ENCODE data around the gene KDM1B.
"Not testable (repeated sequence)": the region's sequence is repeated elsewhere in the genome, so short reads cannot be mapped to it uniquely, and the experiment has no call there.

KDM1B gene

GRCh38 chr6:18207438-18207837 lies 52.2 kb downstream of the KDM1B start:
- Mint-ChIP-seq H3K4me1 (no peaks in the 10 kb centered on the region), H3K4me3 (no peak overlapping the region), H3K9me3 (no peaks in the 10 kb centered on the region), H3K27ac (no peak overlapping the region), H3K36me3 (ENCODE audit: low read depth) (peaks cover 21% of the 10 kb centered on the region), H3K27me3 (ENCODE audit: low read depth) (no peaks in the 10 kb centered on the region)
- TF ChIP-seq, protein P1, sequence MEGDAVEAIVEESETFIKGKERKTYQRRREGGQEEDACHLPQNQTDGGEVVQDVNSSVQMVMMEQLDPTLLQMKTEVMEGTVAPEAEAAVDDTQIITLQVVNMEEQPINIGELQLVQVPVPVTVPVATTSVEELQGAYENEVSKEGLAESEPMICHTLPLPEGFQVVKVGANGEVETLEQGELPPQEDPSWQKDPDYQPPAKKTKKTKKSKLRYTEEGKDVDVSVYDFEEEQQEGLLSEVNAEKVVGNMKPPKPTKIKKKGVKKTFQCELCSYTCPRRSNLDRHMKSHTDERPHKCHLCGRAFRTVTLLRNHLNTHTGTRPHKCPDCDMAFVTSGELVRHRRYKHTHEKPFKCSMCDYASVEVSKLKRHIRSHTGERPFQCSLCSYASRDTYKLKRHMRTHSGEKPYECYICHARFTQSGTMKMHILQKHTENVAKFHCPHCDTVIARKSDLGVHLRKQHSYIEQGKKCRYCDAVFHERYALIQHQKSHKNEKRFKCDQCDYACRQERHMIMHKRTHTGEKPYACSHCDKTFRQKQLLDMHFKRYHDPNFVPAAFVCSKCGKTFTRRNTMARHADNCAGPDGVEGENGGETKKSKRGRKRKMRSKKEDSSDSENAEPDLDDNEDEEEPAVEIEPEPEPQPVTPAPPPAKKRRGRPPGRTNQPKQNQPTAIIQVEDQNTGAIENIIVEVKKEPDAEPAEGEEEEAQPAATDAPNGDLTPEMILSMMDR (IDR thresholded peaks at IDR 0.05; ENCODE audit: unreplicated experiment in 3 of 3): no peak

GRCh38 chr6:18207949-18208348 lies 52.7 kb downstream of the KDM1B start:
- Mint-ChIP-seq H3K27me3 (ENCODE audit: low read depth) (no peaks in the 10 kb centered on the region), H3K4me1 (no peaks in the 10 kb centered on the region), H3K36me3 (ENCODE audit: low read depth) (peaks cover 22% of the 10 kb centered on the region), H3K9me3 (no peaks in the 10 kb centered on the region), H3K27ac (no peak overlapping the region), H3K4me3 (no peak overlapping the region)
- TF ChIP-seq, protein P1 (IDR thresholded peaks at IDR 0.05; ENCODE audit: unreplicated experiment in 3 of 3): no peak

- H3K4me3 Mint-ChIP-seq; H3K4me1 Mint-ChIP-seq; H3K9me3 Mint-ChIP-seq; H3K27ac Mint-ChIP-seq; H3K27me3 Mint-ChIP-seq (ENCODE audit: low read depth): not testable (repeated sequence)
- peaks cover 22% of the 10 kb centered on the region for H3K36me3 Mint-ChIP-seq (ENCODE audit: low read depth)
Observed at GRCh38 chr6:18208778-18209177, 53.6 kb downstream of the KDM1B start.

- no peak overlapping the region for H3K27ac Mint-ChIP-seq
- no peaks in the 10 kb centered on the region for H3K4me1 Mint-ChIP-seq
- no peak overlapping the region for H3K4me3 Mint-ChIP-seq
- TF ChIP-seq, protein P1 (IDR thresholded peaks at IDR 0.05; ENCODE audit: unreplicated experiment in 3 of 3): no peak
- peaks cover 30% of the 10 kb centered on the region for H3K36me3 Mint-ChIP-seq (ENCODE audit: low read depth)
- no peaks in the 10 kb centered on the region for H3K9me3 Mint-ChIP-seq
- no peaks in the 10 kb centered on the region for H3K27me3 Mint-ChIP-seq (ENCODE audit: low read depth)
Observed at GRCh38 chr6:18209539-18210197, 54.4 kb downstream of the KDM1B start.

- Mint-ChIP-seq H3K36me3 (ENCODE audit: low read depth) (peaks cover 34% of the 10 kb centered on the region), H3K27me3 (ENCODE audit: low read depth) (no peaks in the 10 kb centered on the region), H3K27ac (no peak overlapping the region), H3K4me1 (no peaks in the 10 kb centered on the region), H3K4me3 (no peak overlapping the region), H3K9me3 (no peaks in the 10 kb centered on the region)
- TF ChIP-seq, protein P1 (IDR thresholded peaks at IDR 0.05; ENCODE audit: unreplicated experiment in 3 of 3): no peak
Observed at GRCh38 chr6:18210707-18211106, 55.5 kb downstream of the KDM1B start.

DNA sequence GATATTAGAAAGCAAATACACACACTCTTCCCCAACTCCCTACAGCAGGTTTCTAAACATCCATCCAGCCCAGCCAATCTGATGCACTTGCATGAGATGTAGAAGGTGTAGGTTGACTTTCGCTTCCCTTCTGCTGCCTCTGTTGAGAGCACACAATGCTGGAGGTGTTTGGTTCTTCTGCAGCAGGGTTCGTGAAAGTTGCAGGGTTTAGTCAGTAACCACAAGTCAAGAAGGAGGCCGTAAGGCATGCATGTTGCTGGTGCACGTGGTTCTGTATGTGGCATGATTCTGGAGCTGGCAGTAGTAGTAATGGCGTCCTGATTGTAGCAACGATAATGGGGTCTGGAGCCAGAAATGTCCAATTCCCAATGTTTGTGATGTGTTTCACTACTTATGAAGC lies 56.1 kb downstream of the KDM1B start:
- Mint-ChIP-seq H3K4me3 (no peak overlapping the region), H3K27me3 (ENCODE audit: low read depth) (no peaks in the 10 kb centered on the region), H3K4me1 (no peaks in the 10 kb centered on the region), H3K9me3 (no peaks in the 10 kb centered on the region), H3K27ac (no peak overlapping the region), H3K36me3 (ENCODE audit: low read depth) (peaks cover 38% of the 10 kb centered on the region)
- TF ChIP-seq, protein P1 (IDR thresholded peaks at IDR 0.05; ENCODE audit: unreplicated experiment in 3 of 3): no peak
